GM20431 (cell line): Measurements from ENCODE around the gene GUCY2D.
"Not testable (repeated sequence)": the region's sequence is repeated elsewhere in the genome, so short reads cannot be mapped to it uniquely, and the experiment has no call there.

Experiments
- in situ Hi-C: fragments of 300-500 bp; cut with MseI, MboI; formaldehyde crosslinking; loops from one replicate; pipeline ENCODE4 v1.15.0; 2020; ENCODE audit warnings: low sequenced_read_pairs; ENCODE audit not compliant: unreplicated experiment

Gene GUCY2D

DNA sequence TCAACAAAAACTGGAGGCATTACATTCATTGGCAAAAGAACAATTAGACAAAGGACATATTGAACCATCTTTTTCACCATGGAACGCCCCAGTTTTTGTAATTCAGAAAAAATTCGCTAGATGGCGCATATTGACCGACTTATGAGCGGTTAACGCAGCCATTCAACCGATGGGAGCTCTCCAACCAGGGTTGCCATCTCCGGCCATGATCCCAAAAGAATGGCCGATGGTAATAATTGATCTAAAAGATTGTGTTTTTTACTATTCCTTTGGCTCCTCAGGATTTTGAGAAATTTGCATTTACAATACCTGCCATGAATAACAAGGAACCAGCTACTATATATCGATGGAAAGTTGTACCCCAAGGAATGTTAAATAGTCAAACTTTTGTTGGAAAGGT, 57.9 kb downstream of the GUCY2D start:
- in situ Hi-C loops, result no loop called here

DNA sequence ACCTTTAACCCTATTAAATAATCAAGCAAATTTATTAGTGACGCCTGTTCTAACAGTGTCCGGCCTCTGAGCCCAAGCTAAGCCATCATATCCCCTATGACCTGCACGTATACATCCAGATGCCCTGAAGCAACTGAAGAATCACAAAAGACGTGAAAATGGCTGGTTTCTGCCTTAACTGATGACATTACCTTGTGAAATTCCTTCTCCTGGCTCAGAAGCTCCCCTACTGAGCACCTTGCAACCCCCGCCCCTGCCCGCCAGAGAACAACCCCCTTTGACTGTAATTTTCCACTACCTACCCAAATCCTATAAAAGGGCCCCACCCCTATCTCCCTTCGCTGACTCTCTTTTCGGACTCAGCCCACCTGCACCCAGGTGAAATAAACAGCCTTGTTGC, 59.4 kb downstream of the GUCY2D start:
- in situ Hi-C loops, result not testable (repeated sequence)

DNA sequence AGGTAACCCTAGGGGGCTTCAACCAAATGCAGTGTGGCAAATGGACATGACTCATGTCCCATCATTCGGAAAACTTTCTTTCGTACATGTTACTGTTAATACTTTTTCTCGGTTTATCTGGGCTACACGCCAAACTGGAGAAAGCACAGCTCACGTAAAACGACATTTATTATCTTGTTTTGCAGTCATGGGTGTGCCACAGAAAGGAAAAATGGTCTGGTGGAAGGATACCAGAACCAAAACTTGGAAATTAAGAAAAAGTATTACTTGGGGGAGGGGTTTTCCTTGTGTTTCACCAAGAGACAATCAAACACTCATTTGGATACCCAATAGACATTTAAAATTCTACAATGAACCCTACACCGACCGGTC, 60.0 kb downstream of the GUCY2D start:
- in situ Hi-C loops, result no loop called here

DNA sequence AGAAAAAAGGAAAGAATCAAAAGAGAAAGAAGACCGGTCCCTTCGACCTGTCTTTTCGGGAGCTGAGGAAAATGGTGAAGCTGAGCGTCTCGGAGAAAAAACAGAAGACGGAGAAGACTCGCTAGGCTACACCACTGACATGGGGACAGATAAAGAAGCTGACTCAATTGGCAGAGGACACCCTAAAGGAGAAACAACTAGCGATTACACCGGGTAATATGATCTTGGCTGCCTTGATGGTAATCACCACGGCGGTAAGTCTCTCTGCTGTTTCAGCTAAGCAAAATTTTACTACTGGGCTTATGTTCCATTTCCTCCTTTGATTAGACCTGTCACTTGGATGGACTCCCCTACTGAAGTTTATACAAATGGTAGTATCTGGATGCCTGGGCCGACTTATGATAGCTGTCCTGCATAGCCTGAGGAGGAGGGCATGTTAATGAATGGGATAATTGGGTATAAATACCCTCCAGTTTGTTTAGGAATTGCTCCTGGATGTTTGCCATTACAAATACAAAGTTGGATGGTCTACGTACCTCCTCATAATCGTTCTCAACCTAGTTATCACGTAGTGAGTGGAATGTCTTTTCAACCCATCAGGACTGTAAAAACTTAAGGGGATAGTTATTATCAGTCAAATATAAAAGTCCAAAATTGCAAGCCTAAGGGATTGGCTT, 60.5 kb downstream of the GUCY2D start:
- in situ Hi-C loops, result no loop called here

DNA sequence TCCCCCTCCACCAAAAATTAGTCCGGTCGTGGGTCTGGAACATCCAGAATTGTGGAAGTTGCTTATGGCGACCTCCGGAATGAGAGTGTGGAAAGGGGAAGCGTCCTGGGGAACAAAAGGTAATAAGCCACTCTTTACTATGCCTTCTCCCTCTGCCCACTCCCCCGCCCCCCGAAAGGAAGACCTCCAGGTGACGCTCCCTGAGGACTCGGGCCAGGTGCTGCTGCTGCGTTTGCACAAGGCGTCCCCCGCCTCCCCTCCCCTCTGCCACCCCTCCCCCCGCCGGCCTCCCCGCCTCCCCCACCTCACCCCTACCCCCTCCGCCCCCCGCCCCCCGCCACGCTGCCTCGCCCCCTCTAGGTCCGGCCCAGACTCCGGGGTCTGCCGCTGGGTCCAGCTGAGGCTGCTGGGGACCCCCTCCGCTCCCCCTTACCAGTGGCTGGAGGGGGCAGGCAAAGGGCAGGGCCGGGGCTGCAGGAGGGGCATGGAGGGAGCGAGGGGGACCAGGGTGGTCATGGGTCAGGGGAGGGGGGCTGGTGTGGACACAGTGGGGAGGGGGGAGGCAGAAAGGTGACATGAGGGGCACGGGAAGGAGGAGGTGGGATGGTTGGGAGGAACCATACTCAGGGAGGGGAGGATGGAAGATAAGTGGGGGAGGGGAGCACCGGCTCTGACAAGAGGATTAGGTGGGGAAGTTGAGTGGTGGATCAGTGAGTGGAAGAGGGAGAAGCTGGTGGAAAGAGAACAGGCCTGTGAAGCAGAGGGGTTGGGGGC, 61.5 kb downstream of the GUCY2D start:
- in situ Hi-C loops, result no loop called here

DNA sequence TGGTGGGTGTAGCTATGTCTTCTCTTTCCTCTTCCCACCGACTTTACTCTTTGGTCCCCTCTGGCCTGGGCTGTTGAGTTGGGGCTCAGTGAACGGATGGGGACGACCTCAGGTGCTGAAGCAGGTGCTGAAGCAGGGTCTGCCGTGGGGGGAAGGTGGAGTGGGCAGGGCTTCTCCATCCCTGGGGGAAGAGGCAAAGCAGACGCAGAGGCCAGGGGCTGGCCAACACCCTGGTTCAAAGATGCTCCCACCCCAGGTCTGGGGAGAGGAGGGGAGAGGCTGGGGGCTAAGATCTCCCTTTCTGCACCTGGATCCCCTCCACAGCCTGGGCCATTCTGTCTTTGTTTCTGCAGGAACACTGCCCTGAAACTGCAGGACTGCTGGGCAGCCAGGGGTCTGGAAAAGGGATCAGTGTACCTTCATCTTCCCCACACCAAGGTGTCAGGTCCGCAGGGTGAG, 62.2 kb downstream of the GUCY2D start:
- in situ Hi-C loops, result no loop called here

DNA sequence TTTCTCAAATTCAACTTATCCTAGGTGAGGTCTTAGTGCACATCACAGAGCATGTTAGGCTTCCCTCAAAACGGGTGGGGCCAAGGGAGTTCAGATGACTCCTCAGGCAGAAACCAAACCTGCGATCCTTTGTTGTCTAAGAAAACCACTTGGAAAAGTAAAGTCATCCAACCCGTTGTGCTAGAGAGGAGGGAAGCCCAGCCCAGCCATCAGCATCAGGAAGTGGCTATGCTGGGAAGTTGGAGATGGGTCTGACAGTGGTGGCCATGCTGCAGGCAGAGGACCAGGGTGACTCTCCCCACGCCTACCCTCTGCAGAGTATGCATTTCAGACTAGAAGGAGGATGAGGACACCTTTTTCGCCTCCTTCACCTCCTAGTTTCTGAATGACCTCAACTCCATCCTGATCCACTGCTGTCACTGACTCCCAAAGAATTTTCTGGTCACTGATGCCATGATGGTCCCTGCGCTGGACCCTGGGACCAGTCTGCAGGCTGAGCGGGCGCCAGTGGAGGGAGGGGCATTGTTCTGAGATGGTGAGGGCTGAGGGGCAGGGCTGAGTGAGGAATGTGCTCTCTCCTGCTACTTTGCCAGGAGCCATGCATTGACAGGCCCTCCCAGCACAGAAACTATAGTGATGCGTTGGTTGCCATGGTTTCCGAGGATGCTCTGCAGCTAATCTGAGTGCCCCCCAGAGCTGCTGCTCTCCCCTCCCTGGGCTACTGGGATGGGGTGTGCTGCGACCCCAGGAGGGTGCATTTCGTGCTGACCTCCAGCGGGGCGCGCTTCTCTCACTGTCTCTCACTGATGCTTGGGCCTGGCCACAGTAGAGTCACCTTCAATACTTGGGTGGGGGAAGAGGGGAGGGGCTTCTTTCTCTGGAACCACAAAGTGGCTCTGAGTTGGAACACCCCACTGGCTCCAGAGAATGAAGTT, 64.7 kb downstream of the GUCY2D start:
- in situ Hi-C loops, result no loop called here

DNA sequence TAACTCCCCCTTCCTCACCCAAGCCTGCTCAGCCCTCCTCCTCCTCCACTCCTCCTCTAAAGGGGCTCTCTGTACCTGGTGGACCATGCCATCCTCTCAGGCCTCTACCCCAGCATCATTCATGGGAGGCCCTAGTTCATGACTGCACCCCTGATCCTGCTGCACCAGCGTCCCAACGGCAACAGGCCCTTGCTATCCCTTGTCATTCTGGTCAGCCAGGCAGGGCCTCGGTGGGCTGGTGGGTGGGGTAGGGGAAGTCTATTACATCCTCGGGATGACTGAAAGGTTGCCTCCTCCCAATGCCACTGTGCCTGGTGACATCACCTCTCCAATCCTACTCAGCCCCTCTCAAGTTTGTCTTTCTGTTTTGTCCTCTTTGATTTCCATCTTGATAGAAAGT, 65.4 kb downstream of the GUCY2D start:
- in situ Hi-C loops, result no loop called here

DNA sequence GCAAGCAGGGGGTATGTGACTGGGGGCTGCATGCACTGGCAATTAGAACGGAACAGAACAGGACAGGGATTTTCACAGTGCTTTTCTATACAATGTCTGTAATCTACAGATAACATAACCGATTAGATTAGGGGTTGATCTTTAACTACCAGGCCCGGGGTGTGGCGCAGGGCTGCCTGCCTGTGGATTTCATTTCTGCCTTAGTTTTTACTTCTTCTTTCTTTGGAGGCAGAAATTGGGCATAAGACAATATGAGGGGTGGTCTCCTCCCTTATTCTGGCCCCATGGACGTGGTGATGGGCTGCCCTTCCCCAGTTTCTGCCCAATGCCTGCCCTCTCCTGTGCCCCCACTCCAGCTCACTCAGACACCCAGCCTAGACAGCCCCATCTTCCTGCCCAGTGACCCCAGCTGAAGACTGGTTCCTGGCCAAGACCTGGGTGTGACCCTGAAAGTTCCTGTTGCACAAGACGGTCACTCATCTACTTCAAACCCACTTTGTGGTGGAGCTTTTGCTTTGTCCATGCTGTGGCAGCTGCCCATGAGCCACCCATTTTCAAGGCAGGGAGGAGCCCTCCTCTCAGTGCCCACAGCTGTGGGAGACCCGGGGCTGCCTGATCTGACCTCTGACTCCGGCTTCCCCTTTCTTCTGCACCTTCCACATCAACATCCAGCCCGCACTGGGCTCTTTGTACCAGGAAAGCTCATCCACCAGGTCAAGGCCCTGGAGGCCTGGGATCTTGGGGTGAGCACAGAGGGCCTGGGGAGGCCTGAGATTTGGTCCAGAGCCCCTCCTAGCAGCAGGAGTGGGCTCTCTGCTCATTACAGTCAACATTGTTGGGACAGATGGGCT, 66.5 kb downstream of the GUCY2D start:
- in situ Hi-C loops, result no loop called here

DNA sequence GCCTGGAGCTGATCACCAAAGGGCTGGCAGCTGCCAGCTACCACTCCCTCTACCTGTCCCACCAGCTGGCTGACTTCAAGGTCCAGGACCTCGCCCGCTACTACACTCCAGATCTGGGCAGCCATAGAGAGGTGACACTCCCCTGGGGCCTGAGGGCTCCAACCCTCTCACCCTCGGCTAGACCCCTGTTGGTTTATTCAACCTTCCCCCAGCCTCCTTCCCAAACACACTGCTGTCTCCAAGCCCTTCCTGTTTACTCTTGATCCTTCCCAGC, 67.1 kb downstream of the GUCY2D start:
- in situ Hi-C loops, result no loop called here
